ENCODE data around the gene CFAP92.
A peak's percentile ranks its signal among the peaks of the same experiment; 100 is the strongest.
"Not testable (repeated sequence)": the region's sequence is repeated elsewhere in the genome, so short reads cannot be mapped to it uniquely, and the experiment has no call there.

The CFAP92 gene

GRCh38 chr3:128889139-128889894, 104.6 kb downstream of the CFAP92 start:
- no peak for DNase-seq (ENCODE audit: low spot score)

GRCh38 chr3:128884992-128885391, 108.9 kb downstream of the CFAP92 start:
- DNase-seq (ENCODE audit: low spot score) = no peak

GRCh38 chr3:128882719-128883118, 111.2 kb downstream of the CFAP92 start:
- no peak for DNase-seq (ENCODE audit: low spot score)

GRCh38 chr3:128881576-128881975, 112.3 kb downstream of the CFAP92 start:
- no peak for DNase-seq (ENCODE audit: low spot score)

GRCh38 chr3:128880455-128880854, 113.4 kb downstream of the CFAP92 start:
- DNase-seq (ENCODE audit: low spot score) = not testable (repeated sequence)

GRCh38 chr3:128879991-128880390, 113.9 kb downstream of the CFAP92 start:
- DNase-seq (ENCODE audit: low spot score) = peak; percentile 28

GRCh38 chr3:128879125-128879969, 114.5 kb downstream of the CFAP92 start, which contains the start of gene ACAD9:
TSS of gene ACAD9 (plus strand) at chr3:128879620. CDS start at chr3:128879692, 72 bp downstream.
- peak; percentile 99 for DNase-seq (ENCODE audit: low spot score)

GRCh38 chr3:128878556-128879124, 115.2 kb downstream of the CFAP92 start:
- DNase-seq (ENCODE audit: low spot score) = peak; percentile 28

- no peak for DNase-seq (ENCODE audit: low spot score)
Measured at GRCh38 chr3:128878011-128878457, 115.8 kb downstream of the CFAP92 start.

GRCh38 chr3:128875556-128876120, 118.2 kb downstream of the CFAP92 start:
- DNase-seq (ENCODE audit: low spot score) = peak; percentile 45

GRCh38 chr3:128874481-128875180, 119.2 kb downstream of the CFAP92 start:
- no peak for DNase-seq (ENCODE audit: low spot score)

- no peak for DNase-seq (ENCODE audit: low spot score)
Measured at GRCh38 chr3:128873244-128874022, 120.4 kb downstream of the CFAP92 start.

- DNase-seq (ENCODE audit: low spot score) = no peak
Measured at GRCh38 chr3:128872744-128873143, 121.1 kb downstream of the CFAP92 start.

- no peak for DNase-seq (ENCODE audit: low spot score)
Measured at GRCh38 chr3:128872282-128872681, 121.6 kb downstream of the CFAP92 start.

GRCh38 chr3:128870347-128870746, 123.5 kb downstream of the CFAP92 start:
- DNase-seq (ENCODE audit: low spot score) = no peak

GRCh38 chr3:128867200-128868125, 126.4 kb downstream of the CFAP92 start:
- DNase-seq (ENCODE audit: low spot score) = no peak

GRCh38 chr3:128864849-128865804, 128.7 kb downstream of the CFAP92 start:
- DNase-seq (ENCODE audit: low spot score) = not testable (repeated sequence)

GRCh38 chr3:128864351-128864811, 129.5 kb downstream of the CFAP92 start:
- DNase-seq (ENCODE audit: low spot score) = no peak
